ENCODE results near the gene CLBA1.

The CLBA1 gene

DNA sequence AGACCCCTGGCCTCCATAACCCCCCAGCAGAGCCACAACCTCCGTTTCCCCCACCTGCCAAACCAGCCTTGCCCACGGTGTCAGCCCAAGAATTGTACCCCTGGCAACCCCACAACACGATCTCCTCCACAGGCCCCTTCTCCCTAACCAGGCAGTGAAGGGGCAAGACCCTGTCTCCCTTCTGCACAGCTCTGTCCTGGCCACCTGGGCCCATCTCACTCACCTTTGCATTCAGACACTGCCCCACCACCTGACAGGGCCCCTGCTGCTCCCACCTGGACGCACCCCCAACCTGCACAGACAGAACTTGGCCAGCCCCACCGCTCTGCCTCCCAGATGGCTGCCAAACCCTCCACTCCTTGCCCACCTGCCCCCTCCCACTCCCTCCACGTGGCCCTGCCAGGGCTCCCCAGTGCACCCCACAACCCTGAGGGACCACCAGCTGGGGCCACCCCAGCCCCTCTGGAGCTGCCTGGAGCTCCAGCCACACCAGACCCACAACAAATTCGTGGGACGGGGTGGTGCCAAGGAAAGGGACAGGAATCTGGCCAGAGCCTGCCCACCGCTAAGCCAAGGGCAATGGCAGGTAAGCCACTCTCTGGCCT is 19.2 kb upstream of the CLBA1 start:
- DNase-seq (ENCODE audit: low read depth) = no peak
- H3K4me3 ChIP-seq (ENCODE audit: low read depth, low read length) = no peak overlapping the region

DNA sequence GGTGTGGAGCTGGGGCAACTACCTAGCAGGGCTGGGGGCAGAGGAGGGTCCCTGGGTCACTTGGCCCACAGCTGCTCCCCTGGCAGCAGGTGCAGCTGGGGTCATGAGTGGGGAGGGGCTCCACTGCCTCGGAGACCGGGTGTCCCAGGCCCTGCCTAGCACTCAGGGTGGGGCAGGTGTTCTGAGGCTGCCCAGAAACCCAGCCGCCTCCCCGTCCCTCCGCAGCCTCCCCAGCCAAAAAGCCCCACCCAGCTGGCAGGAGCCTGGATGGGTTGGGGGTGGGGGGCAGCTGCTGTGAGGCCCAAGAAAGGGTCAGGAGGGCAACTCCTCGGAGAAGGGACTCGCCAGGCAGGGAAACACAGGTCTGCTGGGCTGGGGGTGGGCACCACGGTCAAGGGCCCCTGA is 18.6 kb upstream of the CLBA1 start:
- no peak for DNase-seq (ENCODE audit: low read depth)
- H3K4me3 ChIP-seq (ENCODE audit: low read depth, low read length) = no peak overlapping the region

DNA sequence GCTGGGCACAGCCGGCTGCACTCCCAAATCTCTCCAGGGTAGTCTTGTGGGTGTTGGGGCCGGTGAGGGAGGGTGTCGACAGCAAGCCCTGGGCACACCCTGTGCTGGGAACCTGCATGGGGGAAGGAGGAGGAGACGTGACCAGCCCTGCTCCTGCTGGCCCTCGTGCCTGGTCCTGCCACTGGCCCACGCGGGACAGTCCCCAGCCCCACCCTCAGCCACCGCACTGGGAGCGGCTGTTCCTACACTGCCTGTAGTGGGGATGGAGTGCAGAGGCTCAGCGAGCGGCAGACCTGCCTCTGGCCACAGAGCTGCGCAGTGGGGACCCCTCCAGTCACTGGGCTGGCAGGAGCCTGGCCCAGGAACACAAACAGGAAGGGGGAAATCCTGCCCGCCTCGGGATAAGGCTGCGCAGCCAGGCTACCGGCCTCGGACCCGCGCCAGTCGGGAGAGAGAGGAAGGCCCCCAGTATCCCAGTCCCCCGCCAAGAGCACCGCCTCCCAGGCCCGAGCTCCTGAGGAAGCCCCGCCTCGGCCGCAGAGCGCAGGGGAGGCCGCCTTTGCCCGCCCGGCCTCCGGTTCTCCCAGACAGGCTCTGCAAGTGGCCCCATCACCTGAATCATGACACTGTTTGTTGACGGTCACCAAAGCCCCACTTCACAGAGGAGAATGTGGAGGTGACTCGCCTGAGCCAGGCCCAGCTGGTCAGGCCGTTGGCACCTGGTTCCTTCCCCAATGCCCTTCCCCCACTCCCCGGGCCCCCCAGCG is 18.0 kb upstream of the CLBA1 start:
- peak overlapping the region; percentile 31 for H3K4me3 ChIP-seq (ENCODE audit: low read depth, low read length)
- no peak for DNase-seq (ENCODE audit: low read depth)

DNA sequence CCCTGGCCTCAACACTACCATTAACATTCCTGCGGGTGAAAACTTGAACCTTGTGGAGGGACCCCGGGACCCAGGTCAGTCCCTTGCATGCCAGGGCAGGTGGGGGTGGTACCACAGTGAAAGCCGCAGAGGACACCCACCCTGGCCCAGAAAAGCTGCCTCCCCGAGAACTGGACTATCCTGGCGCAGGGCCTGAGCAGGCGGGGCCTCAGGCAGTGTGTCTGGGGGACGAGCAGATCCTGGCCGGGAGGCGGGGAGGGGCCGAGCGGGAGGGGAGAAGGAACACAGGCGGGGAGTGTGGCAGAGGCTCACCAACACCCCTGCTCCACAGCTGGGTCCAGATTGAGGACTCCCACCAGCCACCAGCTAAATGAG is 17.4 kb upstream of the CLBA1 start:
- peak overlapping the region; percentile 31 for H3K4me3 ChIP-seq (ENCODE audit: low read depth, low read length)
- DNase-seq (ENCODE audit: low read depth) = no peak

DNA sequence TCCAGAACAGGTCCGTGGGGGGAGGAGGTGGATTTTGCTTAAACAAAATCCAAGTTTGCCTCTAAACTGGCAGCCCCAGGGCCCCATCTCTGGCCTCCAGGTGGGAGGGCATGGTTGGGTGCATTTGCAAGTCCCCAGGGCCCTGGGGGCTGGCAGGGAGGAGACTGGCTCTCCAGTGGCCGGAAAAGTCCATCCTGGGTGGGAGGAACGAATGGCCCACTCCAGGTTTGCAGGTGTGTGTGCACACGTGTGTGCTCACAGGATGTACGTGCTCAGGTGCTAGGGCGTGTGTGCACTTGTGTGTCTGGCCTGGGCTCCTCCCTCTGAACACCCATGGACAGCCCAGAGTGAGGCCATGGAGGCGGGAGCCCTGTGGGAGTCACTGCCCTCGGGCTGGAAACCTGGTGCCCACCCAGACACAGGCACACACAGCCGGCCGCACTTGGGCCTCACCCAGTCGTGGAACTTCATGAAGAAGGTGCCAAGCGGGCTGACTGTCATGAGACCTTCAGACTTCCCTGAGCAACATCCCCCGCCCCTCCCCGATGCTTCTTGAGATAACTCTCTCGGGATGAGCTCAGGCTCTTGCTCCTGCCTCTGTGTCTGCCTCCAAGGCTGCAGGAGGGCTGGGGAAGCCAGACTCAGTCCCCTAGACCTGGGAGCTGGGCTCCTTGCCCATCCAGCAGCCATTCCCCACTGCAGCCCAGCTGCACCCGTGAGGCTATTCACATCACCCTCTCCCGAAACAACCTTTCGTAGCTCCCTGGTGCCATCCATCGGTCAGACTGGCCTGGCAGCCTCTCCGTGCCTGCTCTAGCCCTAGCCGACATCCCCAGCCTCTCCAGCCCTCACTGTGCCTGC is 16.8 kb upstream of the CLBA1 start:
- no peak for DNase-seq (ENCODE audit: low read depth)
- peak overlapping the region; percentile 31 for H3K4me3 ChIP-seq (ENCODE audit: low read depth, low read length)

DNA sequence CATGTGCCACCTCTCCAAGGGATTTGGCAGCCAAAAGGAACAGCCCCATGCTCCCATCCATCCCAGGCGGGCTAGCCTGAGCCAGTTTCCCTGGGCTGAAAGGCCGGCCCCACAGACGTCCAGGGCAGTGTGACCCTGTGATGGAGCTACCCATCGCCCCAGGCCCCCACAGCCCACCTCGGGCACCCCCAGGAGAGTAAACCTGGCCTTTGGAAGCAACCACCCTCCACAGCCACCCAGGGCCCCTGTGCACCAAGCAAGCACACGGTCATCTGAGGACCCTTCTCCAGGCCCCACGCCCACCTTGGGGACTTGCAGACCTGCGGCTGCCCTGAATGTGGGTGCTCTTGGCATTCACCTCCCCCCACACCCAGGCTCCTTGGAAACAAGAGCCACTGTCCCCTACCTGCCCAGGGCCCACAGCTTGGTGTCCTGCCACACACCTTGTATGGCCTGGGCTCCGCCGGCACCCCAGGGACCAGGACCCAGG is 15.8 kb upstream of the CLBA1 start:
- H3K4me3 ChIP-seq (ENCODE audit: low read depth, low read length) = peak overlapping the region; percentile 47
- DNase-seq (ENCODE audit: low read depth) = no peak

DNA sequence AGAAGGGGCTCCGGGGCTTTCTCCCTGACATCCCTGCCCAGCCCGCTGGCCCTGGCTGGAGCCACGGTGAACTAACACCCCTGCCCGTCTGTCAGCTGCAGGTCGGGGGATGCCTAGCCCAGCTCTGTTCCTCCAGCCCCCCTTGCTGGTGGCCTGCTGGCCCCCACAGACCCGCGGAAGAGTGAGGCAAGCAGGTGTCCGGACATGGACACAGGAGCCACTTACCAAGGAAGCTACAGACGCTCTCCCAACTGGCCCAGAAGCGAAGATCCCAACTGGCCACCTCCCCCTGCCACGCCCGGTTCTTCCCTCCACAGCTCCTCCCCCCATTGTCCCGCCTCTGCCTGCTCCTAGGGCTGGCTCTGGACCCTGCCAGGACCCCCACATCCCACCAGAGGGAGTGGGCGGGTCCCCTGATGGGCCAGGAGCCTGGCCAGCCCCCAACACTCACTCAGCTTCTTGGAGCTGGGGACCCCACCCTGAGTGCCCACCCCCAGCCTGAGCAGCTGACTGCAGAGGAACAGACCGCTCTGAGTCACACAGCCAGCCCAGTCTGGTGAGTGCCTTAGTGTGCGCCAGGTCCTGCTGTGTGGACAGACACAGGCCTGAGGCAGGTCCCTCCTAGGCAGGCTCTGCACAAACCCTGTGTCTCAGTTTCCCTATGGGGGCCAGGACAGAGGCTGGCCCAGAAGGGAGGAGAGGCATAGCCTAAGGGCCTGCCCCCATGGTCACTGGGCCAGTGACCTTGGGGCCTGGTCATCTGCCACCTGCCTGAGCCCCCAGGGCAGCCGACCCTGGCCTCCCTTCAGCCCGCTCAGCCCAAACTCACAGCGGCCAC is 15.1 kb upstream of the CLBA1 start:
- H3K4me3 ChIP-seq (ENCODE audit: low read depth, low read length) = peak overlapping the region; percentile 47
- peak; percentile 64 for DNase-seq (ENCODE audit: low read depth)

DNA sequence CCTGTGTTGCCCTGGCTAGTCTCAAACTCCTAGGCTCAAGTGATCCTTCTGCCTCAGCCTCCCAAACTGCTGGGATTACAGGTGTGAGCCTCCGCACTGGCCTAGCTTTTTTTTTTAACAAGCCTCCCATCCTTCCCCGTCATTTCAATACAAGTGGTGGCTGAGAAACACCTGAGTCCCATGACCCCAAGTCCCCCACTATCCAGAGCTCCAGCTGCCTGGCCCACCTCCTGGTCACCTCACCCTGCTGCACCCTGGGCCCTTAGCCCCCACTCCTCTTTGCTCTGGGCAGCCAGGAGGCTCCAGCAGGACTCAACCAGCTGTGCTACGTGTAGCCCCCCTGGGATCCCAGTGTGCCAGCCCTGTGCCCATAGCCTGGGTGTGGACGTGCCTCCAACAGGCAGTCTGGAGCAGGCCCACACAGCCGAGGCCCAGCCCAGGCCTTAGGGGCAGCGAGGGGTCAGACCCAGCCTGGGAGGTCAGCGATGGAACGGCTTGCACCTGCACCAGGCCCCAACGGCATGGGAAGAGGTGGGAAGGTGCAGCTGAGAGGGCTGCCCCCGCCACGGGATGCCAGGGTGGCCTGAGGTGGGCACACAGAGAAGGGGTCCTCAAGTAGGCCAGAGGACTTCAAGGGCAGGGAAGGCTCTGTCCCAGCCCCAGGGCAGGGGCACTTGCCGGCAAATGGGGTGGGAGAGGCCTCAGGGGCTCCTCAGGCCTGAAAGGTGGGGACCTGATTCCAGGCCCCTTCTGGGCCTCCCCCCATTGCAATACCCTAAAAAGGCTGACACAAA is 13.9 kb upstream of the CLBA1 start:
- no peak overlapping the region for H3K4me3 ChIP-seq (ENCODE audit: low read depth, low read length)
- no peak for DNase-seq (ENCODE audit: low read depth)

DNA sequence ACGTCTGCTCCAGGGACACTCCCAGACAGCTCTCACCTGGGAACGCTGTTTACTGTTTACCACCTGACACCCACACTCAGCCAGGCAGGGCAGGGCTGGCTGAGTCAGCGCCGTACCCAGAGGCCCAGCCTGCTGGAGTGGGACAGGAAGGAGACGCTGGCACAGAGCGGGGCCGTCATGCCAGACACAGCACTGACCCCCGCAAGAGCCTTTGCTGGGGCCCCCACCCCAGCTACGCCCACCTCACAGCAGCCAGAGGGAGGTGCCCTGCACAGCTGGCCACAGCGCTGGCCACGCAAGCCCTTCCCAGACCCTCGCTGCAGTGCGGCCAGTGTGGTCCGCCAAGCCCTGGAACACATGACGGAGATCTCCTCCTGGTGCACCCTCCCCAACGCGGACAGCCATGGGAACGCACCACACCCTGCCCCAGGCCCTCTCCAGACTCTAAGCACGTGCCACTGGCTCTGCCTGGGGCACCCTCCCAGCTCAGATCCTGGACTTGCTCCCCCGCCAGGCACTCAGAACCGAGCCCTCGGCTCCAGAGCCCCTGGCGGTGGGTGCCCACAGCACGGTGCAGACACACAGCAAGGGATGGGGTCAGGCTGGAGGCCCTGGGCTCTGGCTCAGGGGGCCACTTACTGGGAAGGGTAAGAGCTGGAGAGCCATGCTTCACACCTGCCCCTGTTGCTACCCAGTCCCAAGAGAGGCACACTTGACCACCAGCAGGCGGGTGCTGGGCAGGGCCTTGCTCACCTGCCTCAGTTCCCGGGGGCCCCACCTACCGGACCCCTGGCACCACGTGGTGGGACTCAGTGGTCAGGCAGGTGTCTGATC is 13.1 kb upstream of the CLBA1 start:
- DNase-seq (ENCODE audit: low read depth) = no peak
- no peak overlapping the region for H3K4me3 ChIP-seq (ENCODE audit: low read depth, low read length)

DNA sequence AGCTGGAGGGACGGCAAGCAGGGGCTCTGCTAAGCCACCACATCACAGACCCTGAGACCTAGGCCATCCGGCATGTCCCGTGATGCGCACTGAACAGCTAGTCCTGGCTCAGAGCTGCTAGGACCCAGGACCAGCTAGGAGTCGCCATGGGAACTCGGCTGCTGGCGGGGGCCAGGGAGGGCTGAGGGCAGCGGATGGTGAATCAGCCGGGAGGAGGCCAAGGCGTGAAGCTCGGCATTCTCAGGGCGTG is 12.5 kb upstream of the CLBA1 start:
- H3K4me3 ChIP-seq (ENCODE audit: low read depth, low read length) = no peak overlapping the region
- DNase-seq (ENCODE audit: low read depth) = no peak

DNA sequence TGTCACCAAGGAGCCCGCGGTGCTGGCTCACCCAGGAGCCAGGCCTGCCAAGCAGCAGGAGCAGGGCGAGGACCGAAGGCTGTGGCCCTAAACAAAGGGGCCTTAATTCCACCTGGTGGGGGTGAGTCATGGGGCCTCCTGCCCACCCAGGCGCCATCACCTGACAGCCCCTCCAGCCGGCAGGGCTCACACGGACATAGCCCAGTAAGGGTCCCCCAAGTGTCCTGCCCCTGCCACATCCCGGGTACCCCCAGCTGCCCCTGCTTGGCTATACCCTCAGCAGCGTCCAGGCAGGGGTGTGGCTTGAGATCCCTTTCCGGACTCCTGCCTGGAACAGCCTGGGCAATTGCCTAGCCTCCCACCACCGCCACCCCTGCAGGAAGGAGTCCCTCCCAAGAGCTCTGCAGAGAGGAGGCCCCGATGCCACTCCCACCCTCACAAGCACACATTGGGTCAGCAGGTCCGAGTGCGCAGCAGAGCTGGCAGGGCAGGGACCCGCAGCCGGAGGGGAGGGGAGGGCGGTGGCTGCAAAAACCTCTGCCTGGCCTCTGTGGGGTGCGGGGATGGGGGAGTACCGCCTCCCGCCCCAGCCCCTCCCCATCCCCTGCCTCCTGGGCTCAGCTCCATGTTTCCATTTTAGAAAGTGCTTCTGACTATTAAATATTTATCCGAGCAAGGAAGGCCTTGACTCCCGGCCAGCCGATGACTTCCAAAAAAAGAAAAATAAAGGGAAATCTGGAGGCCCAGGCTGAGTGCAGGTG is 12.0 kb upstream of the CLBA1 start:
- no peak overlapping the region for H3K4me3 ChIP-seq (ENCODE audit: low read depth, low read length)
- DNase-seq (ENCODE audit: low read depth) = peak; percentile 79

DNA sequence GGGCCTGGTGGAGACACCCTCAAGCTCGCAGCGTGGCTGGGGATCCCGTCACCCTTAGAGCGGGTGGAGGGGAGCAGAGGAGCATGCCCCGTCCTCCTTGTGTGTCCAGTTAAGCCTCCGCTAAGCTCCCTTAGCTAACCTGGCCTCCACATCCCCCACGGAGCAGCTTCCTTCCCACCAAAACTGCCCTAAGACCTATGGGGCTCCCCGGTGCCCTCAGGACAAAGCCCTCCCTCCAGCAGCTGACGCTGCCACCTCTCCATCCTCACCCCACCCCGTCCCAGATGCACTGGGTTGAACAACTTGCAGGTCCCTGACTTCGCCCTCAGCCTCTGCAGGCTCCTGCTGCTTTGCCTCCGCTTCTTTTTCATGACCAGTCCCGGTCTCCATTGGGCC is 11.4 kb upstream of the CLBA1 start:
- no peak for DNase-seq (ENCODE audit: low read depth)
- no peak overlapping the region for H3K4me3 ChIP-seq (ENCODE audit: low read depth, low read length)

DNA sequence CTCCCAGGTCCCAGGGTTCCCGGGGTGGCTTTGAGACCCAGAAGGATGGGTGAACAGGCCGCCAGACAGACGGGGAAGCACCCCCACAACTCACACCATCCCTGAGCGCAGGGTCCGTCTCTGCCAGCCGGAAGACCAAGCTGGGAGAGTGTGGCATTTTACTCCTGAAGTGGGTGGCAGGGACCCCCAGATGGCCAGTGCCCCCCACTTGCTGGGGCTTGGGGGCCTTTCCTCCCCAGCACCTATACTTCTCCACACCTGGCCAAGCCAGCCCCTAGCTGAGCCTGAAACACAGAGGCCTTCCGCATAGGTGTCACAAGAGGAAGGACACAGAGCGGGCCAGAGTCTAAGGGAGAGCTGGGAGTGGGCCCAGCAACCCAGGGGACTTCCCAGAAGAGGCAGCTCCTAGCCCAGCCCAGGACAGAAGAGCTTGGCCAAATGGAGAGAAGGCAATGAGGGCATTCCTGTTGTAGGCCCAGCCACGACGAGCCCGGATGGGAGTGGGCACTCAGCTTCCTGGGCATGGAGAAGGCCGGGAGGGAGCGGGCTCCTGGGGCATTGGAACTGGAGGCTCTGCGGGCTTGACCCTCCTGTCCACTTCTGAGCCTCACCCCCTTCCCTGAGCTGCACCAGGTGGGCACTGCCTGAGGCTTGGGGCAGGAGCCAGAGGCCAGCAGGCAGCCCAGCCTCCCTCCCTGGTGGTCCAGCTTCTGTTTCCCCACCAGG is 10.8 kb upstream of the CLBA1 start:
- no peak overlapping the region for H3K4me3 ChIP-seq (ENCODE audit: low read depth, low read length)
- DNase-seq (ENCODE audit: low read depth) = no peak

DNA sequence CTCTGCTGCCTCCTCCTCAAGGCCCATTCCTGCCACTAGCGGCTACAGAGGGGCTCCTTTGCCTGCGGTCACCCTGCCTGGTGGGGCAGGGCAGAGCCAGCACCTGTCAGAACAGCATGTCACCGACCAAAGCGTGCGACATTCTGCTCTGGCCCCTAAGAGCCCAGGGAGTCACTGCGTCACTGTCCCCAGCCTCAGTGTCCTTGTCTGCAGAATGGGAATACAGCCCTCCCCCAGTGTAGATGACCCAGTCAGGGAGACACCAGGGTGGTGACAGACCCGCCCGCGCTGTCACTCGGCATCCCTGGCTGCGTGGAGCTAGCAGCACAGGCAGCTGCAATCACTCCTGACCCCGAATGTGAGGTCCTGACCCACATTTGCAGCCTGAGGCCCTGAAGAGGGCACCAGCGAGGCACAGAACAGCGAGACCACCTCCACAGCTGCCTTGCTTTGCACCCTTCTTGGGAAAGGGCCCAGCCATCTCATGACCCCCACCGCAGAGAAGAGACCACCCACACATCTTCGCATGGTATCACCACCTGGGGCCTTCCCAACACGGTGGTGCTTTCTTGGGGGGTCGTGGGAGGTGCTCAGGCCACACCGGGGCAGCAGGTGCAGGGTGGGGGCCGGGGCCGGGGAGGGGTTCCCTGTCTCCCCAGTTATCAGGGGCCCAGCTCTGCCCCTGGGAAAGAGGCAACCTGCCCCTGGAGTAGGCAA is 9.9 kb upstream of the CLBA1 start:
- H3K4me3 ChIP-seq (ENCODE audit: low read depth, low read length) = no peak overlapping the region
- DNase-seq (ENCODE audit: low read depth) = no peak

DNA sequence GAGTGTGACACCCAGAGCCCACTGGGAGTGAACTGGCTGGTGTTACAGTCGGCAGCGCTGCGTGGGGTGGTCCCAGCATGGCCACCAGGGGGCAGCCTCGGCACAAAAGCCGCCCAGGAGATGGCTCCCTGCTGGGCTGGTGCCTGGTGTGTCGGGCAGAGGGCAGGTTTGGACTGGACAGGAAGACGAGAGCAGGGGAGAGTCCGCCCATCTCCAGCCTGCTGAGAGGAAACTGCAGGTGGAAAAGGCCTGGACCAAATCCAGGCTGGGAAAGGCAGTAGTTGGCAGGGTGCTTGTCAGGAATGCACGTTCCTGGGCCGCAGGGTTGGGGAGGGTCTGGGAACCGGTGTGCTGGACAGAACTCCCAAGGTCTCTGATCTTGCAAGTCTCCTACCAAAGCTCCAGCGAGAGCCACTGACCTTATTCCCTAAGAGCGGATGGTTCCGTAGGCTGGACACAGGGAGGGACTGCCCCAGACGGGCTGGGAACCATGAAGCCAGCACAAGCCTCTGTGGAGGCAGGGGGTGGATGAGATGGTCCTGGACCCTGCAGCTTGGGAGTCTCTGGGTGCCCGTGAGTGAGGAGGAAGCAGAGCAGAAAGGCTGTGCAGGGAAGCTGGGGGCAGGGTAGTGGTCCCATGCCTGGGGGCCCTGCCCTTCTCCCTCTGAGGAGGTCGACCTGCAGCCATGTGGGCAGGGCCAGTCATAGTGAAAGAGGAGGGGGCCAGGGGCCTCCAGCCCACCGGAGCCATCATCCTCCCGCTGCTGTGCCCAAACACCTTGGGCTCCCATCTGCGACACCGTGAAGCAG is 9.2 kb upstream of the CLBA1 start:
- peak overlapping the region; percentile 51 for H3K4me3 ChIP-seq (ENCODE audit: low read depth, low read length)

More for the DNA sequence above, 9.2 kb upstream of the CLBA1 start:
- DNase-seq (ENCODE audit: low read depth) = no peak
